Hematopoietic multipotent progenitor cell treated with erythropoietin and hydrocortisone succinate and interleukin-3 and kit ligand, for 8 days (in vitro differentiated cells): ENCODE data around the gene DHRS4L2.
"Not testable (repeated sequence)": the region's sequence is repeated elsewhere in the genome, so short reads cannot be mapped to it uniquely, and the experiment has no call there.

Experiments
- DNase-seq: peaks from one replicate; pipeline ENCODE4 v3.0.0-alpha.2; 2015

The DHRS4L2 gene

DNA sequence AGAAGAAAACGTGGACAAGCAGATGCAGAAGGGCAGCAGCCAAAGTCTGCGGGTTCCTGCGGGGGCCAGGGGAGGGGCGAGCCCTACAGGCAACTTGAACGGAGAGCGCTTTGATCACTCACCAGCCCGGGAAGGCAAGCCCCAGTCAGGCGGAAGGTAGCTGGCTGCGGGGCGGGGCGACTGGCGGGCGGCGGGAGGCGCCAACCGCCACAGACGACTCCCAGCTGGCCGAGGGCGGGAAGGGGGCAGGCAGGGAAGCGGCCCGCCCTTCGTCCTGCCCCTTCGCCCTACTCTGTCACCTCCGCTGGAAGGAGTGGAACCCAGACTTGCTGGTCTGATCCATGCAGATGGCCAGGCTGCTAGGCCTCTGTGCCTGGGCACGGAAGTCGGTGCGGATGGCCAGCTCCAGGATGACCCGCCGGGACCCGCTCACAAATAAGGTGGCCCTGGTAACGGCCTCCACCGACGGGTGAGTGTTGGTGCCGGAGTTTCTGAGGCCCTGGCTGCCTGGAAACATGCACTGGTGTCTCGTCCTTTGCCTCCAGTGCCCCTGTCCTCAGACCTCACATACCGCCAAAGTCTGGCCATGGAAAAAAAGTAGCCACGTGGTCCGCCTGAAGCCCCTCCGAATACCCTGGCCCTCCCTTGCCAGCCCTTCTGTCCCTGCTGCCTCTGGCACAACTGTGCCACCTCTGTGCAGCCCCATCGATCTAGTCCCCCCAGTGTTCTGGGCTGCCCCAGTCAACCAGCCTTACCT lies at the start of gene DHRS4L2:
Gene DHRS4L2, plus strand, starts transcription at position 323 of the 757 bp plus-strand sequence. Its CDS starts 19 bp downstream, at position 342.
- peak; percentile 84 for DNase-seq

DNA sequence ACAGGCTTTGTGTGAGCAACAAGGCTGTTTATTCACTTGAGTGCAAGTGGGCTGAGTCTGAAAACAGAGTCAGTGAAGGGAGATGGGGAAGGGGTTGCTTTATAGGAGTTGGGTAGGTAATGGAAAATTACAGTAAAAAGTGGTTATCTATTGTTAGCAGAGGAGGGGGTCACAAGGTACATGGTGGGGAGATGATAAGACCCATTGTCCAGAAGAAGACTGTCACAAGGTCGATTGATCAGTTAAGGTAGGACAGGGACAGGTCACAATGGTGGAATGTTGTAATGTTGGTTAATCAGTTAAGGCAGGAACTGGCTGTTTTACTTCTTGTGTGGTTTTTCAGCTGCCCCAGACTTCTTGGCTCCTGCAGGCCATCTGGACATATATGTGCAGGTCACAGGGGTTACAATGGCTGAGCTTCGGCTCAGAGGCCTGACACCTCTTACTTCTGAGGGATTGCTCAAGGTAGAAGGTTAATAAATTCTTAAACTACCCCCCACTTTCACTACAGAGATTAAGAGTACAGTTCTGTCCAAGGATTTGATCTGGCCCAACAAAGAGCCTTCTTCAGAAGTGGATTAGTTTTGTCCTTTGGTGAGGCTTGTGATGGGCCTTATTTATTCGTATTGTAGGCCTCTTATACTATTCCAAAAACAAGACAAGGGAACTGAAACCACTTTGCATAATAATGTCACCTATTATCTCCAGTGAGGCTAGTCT lies 49.0 kb upstream of the DHRS4L2 start:
- peak; percentile 23 for DNase-seq

GRCh38 chr14:23941230-23941629 lies 47.5 kb upstream of the DHRS4L2 start:
- DNase-seq: no peak

GRCh38 chr14:23941669-23942068 lies 47.1 kb upstream of the DHRS4L2 start:
- DNase-seq: no peak

DNA sequence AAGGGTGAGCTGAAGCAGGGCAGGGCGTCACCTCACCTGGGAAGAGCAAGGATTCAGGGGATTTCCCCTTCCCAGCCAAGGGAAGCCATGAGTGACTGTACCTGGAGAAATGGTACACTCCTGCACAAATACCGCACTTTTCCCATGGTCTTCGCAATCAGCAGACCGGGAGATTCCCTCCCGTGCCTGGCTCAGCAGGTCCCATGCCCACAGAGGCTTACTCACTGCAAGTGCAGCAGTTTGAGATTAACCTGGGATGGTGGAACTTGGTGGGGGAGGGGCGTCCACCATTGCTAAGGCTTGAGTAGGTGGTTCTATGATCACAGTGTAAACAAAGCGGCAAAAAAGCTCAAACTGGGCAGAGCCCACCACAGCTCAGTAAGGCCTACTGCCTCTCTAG lies 46.1 kb upstream of the DHRS4L2 start:
- DNase-seq: no peak

DNA sequence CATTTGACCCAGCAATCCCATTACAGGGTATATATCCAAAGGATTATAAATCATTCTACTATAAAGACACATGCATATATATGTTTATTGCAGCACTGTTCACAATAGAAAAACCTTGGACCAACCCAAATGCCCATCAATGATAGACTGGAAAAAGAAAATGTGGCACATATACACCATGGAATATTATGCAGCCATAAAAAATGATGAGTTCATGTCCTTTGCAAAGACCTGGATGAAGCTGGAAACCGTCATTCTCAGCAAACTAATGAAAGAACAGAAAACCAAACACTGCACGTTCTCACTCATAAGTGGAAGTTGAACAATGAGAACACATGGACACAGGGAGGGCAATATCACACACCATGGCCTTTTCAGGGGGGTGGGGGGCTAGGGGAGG lies 39.7 kb upstream of the DHRS4L2 start:
- DNase-seq: not testable (repeated sequence)

DNA sequence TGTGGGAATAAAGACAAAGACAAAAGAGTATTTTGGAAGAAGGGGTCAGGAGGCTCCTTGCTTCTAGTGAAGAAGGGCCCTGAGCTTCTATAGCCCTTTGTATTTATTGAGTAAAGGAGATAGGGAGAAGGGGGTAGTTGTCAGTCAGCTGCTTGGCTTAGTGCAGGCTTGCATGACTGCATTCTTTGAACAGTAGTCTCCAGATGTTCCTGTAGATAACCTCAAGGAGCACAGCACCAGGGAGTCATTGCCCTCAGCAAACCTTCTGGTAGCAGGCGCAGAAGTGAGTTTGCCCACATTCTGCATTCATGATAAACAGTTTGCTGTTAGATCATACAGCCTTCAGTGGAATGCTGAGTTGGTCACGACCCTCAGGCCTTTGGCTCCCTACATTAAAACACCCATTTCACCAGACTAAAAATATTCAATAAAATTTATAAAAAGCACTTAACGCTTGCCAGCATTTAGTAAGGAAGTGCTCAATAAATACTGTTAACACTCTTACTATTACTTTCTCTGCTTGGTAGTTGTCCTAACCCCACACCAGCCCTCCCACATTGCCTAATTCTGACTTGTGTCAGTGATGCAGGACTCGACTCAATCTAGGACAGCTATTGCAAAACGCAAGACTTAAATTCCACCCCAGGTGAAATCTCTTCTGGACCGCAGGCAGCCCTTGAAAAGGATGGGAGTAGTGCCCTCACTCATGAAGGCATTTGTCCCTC lies 38.2 kb upstream of the DHRS4L2 start:
- peak; percentile 62 for DNase-seq

DNA sequence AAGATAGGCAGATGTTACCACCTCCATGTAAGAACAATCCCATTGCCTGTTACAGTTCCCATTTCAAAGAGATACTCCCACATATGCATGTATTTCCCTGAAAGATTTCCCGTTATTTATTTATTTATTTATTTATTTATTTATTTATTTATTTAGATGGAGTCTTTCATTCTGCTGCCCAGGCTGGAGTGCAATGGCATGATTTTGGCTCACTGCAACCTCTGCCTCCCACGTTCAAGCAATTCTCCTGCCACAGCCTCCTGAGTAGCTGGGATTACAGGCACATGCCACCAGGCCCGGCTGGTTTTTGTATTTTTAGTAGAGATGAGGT lies 37.6 kb upstream of the DHRS4L2 start:
- DNase-seq: not testable (repeated sequence)

- DNase-seq: no peak
Measured at GRCh38 chr14:23951590-23952201, 37.0 kb upstream of the DHRS4L2 start.

GRCh38 chr14:23953116-23953463 lies 35.6 kb upstream of the DHRS4L2 start:
- DNase-seq: not testable (repeated sequence)

DNA sequence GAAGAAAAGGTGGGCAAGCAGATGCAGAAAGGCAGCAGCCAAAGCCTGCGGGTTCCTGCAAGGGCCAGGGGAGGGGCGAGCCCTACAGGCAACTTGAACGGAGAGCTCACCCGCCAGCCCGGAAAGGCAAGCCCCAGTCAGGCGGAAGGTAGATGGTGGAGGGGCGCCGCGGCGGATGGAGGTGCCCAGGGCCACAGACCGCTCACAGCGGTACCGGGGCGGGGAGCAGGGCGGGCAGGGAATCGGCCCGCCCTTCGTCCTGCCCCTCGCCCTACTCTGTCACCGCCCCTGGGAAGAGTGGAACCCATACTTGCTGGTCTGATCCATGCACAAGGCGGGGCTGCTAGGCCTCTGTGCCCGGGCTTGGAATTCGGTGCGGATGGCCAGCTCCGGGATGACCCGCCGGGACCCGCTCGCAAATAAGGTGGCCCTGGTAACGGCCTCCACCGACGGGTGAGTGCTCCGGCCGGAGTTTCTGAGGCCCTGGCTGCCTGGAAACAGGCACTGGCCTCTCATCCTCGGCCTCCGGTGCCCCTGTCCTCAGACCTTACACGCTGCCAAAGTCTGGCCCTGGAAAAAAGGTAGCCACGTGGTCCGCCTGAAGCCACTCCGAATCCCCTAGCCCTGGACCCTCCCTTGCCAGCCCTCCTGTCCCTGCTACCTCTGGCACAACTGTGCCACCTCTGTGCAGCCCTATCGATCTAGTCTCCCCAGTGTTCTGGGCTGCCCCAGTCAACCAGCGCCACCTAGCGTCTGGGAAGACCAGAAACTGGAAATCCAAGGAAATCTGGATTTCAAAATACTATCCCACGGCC lies 35.1 kb upstream of the DHRS4L2 start, which contains the start of gene DHRS4:
Gene DHRS4, plus strand, starts transcription at position 307 of the 815 bp plus-strand sequence. Its CDS starts 19 bp downstream, at position 326.
- peak; percentile 86 for DNase-seq

DNA sequence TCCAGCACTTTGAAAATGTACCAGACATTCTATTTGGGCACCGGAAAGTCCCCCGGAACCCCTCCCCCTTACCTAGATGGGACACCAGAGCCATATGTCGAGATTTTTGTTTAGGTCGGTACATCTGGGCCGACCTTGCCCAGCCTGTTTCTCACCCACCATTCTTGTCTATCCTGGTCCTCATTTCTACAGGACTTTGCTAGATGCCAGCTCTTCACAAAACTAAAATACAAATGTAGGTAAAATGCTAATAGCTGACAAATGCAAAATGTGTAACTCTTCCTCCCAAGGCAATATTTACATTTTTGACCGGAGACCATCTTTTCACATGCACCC lies 34.5 kb upstream of the DHRS4L2 start:
- not testable (repeated sequence) for DNase-seq

DNA sequence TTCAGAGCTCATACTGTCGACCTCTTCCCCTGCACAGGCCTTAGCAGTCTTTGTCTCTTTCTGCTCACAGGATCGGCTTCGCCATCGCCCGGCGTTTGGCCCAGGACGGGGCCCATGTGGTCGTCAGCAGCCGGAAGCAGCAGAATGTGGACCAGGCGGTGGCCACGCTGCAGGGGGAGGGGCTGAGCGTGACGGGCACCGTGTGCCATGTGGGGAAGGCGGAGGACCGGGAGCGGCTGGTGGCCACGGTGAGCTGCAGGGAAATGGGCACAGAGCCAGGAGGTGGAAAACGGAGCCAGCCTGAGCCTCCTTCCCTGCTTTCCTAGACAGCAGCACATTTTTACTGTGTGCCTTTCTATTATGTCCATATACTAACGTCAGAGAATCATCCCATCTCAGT lies 33.8 kb upstream of the DHRS4L2 start:
- DNase-seq: not testable (repeated sequence)

DNA sequence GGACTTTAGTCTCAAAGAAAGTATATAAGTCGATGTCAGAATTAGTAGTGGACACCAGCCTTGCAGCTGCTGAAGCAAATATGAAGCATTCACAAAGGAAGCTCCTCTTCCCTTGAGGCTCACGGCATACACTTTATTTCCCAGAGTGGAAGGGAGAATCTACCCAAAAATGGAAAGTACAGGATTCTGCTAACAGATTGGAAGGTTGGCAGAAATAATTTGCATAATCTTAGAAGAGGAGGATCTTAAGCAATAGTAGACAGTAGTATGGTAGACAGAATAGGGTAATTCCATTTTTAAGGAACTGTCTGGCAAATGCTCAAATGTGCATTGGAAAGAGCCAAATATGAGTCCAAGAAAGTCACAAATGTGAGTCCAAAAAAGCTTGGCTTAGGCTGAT lies 32.9 kb upstream of the DHRS4L2 start:
- not testable (repeated sequence) for DNase-seq

- not testable (repeated sequence) for DNase-seq
Measured at GRCh38 chr14:23957913-23958569, 30.7 kb upstream of the DHRS4L2 start.

GRCh38 chr14:23960899-23961298 lies 27.8 kb upstream of the DHRS4L2 start:
- DNase-seq: not testable (repeated sequence)

- DNase-seq: not testable (repeated sequence)
Measured at GRCh38 chr14:23961704-23962103, 27.0 kb upstream of the DHRS4L2 start.

GRCh38 chr14:23969130-23969480 lies 19.6 kb upstream of the DHRS4L2 start:
- not testable (repeated sequence) for DNase-seq

DNA sequence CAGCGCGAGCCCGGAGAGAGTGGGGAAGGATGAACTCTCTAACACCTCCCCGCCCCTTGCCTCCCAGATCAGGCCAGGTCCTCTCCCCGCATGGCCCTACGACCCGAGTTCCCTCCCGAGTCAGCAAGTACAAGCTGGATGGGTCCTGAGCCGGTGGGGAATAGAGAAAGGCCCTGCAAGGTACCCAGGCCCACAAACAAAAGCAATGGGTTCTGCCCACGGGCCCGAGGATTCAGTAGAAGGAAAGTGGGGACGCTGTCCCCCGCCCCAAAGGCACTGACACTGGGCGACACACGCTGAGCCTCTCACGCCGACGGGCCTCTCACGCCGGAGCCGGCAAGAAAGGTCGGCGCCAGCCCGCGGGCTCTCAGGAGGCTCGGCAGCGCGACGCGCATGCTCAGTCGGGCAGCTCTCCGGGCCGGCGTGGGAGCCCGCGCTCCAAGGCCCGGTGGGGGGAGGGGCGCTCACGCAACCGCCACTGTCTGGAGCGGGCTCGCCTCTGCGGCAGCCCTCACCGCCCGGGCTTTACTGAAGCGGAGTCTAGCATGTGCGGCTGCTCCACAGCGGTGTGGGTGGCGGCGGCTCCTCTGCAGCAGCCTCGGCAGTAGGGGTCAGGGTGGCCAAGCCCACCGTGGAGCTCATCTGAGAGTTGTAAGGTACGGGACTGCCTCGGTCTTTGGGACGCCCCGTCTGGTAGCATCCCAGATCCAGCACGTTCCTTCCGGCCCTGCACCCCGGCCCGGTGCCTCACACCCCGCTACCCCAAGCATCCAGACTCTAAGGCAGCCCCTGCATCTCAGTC lies 19.0 kb upstream of the DHRS4L2 start:
- peak; percentile 26 for DNase-seq

- DNase-seq: not testable (repeated sequence)
Measured at GRCh38 chr14:23970283-23970659, 18.5 kb upstream of the DHRS4L2 start.

- not testable (repeated sequence) for DNase-seq
Measured at GRCh38 chr14:23973178-23973577, 15.6 kb upstream of the DHRS4L2 start.
